SK-N-SH (cell line): Measurements from ENCODE around the gene RET. TPM values are rescaled to one million over a fixed set of nuclear protein-coding genes. Genes with fewer than 3 reads are reported as not detected.

Experiments used
- CTCF ChIA-PET: fragments of 300-600, 350-600 bp; formaldehyde crosslinking; extraction: SDS; loops from one replicate; lab custom pipeline; 2021; lab: Yijun Ruan, JAX
- POLR2A ChIA-PET: fragments of 350-600 bp; sonication (Branson Sonifier 250); formaldehyde crosslinking; extraction: SDS; loops from one replicate; lab custom pipeline; 2020; ENCODE audit warnings: antibody characterized with exemption, inconsistent platforms; lab: Yijun Ruan, JAX
- DNase-seq: peaks from one replicate; pipeline ENCODE4 v3.0.0; 2012
- H2AFZ ChIP-seq: fragments of 200-600 bp; sonication (generic); 2 replicates; pipeline ENCODE4 v1.8.1; 2016; ENCODE audit warnings: antibody characterized with exemption, mild to moderate bottlenecking, low read depth
- H3F3A ChIP-seq: fragments of 200-600 bp; sonication (generic); replicated peaks from 2 replicates; pipeline ENCODE3; 2016; ENCODE audit warnings: antibody characterized with exemption, mild to moderate bottlenecking; ENCODE audit not compliant: insufficient read depth
- H3K27ac ChIP-seq, 2 experiments: fragments of 200-500 bp in 1 of 2; fragments of 200-600 bp in 1 of 2; sonication (Bioruptor generic) in 1 of 2; sonication (generic), shearing (Covaris generic) in 1 of 2; 2 replicates each; pipeline versions ENCODE4 v1.5.1 to v1.6.1; 2014 to 2016; ENCODE audit warnings: low read depth in 2 of 2, inconsistent platforms in 1 of 2, low read length in 1 of 2, mild to moderate bottlenecking in 1 of 2, mixed read lengths in 1 of 2
- H3K27me3 ChIP-seq: fragments of 200-600 bp; sonication (generic), shearing (Covaris generic); 2 replicates; pipeline ENCODE4 v1.6.1; 2016; ENCODE audit warnings: mixed run types; ENCODE audit not compliant: insufficient read depth
- H3K36me3 ChIP-seq, 2 experiments: fragments of 200-500 bp in 1 of 2; fragments of 200-600 bp in 1 of 2; sonication (Bioruptor generic) in 1 of 2; sonication (generic) in 1 of 2; replicated peaks in 1 of 2; 2 replicates each; pipeline versions ENCODE3 to v1.5.1; 2014 to 2016; ENCODE audit warnings: low read length in 1 of 2, mild to moderate bottlenecking in 1 of 2; ENCODE audit not compliant: insufficient read depth in 2 of 2, control insufficient read depth in 1 of 2
- H3K4me1 ChIP-seq, 2 experiments: fragments of 200-500 bp in 1 of 2; fragments of 200-600 bp in 1 of 2; sonication (Bioruptor generic) in 1 of 2; sonication (generic), shearing (Covaris generic) in 1 of 2; 2 replicates each; pipeline versions ENCODE4 v1.5.1 to v1.6.1; 2014 to 2016; ENCODE audit warnings: low read depth in 1 of 2, low read length in 1 of 2, mixed run types in 1 of 2; ENCODE audit not compliant: insufficient read depth in 2 of 2, control insufficient read depth in 1 of 2
- H3K4me2 ChIP-seq: fragments of 200-600 bp; sonication (generic), shearing (Covaris generic); 2 replicates; pipeline ENCODE4 v1.6.1; 2017; ENCODE audit warnings: mixed run types
- H3K4me3 ChIP-seq, 2 experiments: fragments of 200-500 bp in 1 of 2; fragments of 200-600 bp in 1 of 2; sonication (Bioruptor generic) in 1 of 2; sonication (generic), shearing (Covaris generic) in 1 of 2; 2 replicates each; pipeline versions ENCODE4 v1.5.1 to v1.8.1; 2014 to 2016; ENCODE audit warnings: low read depth in 2 of 2, inconsistent platforms in 1 of 2, low read length in 1 of 2, mild to moderate bottlenecking in 1 of 2, mixed read lengths in 1 of 2, moderate library complexity in 1 of 2
- H3K79me2 ChIP-seq: fragments of 200-600 bp; sonication (generic); 2 replicates; pipeline ENCODE4 v1.8.1; 2017; ENCODE audit warnings: mild to moderate bottlenecking; ENCODE audit not compliant: insufficient read depth
- H3K9ac ChIP-seq: fragments of 200-600 bp; sonication (generic); 2 replicates; pipeline ENCODE4 v1.6.1; 2017; ENCODE audit warnings: mixed run types
- H3K9me2 ChIP-seq: fragments of 200-600 bp; sonication (generic); 2 replicates; pipeline ENCODE4 v1.6.1; 2017; ENCODE audit warnings: mixed run types
- H3K9me3 ChIP-seq: fragments of 200-600 bp; sonication (generic); 2 replicates; pipeline ENCODE4 v1.6.1; 2017; ENCODE audit warnings: mixed run types, mild to moderate bottlenecking, moderate library complexity
- H4K20me1 ChIP-seq: fragments of 200-600 bp; sonication (generic); 2 replicates; pipeline ENCODE4 v1.6.1; 2017; ENCODE audit warnings: mild to moderate bottlenecking, mixed run types; ENCODE audit not compliant: insufficient read depth
- CHD2 ChIP-seq: fragments of 150-350 bp; IDR thresholded peaks from 2 replicates; pipeline ENCODE4 v1.6.1; 2018; ENCODE audit warnings: low read length; ENCODE audit not compliant: partially characterized antibody
- ELF1 ChIP-seq: IDR thresholded peaks from 2 replicates; pipeline ENCODE4 v1.4.0; 2012
- EZH2phosphoT487 ChIP-seq: fragments of 200-600 bp; sonication (generic); IDR thresholded peaks from 2 replicates; pipeline ENCODE4 v1.6.1; 2017; ENCODE audit warnings: low read depth, mixed run types, mild to moderate bottlenecking, antibody characterized with exemption, moderate library complexity, borderline replicate concordance
- FOSL2 ChIP-seq: IDR thresholded peaks from 2 replicates; pipeline ENCODE4 v1.4.0; 2012; ENCODE audit warnings: low read depth, mild to moderate bottlenecking, moderate library complexity, borderline replicate concordance
- GATA2 ChIP-seq: sonication (generic); formaldehyde crosslinking; IDR thresholded peaks from 2 replicates; pipeline ENCODE4 v1.5.0; 2020; ENCODE audit warnings: mild to moderate bottlenecking, missing genetic modification reagents
- JUND ChIP-seq: IDR thresholded peaks from 2 replicates; pipeline ENCODE4 v1.4.0; 2012
- MEF2A ChIP-seq: IDR thresholded peaks from 2 replicates; pipeline ENCODE4 v1.4.0; 2012; ENCODE audit warnings: low read depth, borderline replicate concordance
- NFIC ChIP-seq: IDR thresholded peaks from 2 replicates; pipeline ENCODE4 v1.4.0; 2012; ENCODE audit warnings: borderline replicate concordance
- NRF1 ChIP-seq: IDR thresholded peaks from 2 replicates; pipeline ENCODE4 v1.6.1; 2012; ENCODE audit warnings: low read depth, mild to moderate bottlenecking, low read length
- PBX3 ChIP-seq: IDR thresholded peaks from 2 replicates; pipeline ENCODE4; 2012
- RAD21 ChIP-seq: IDR thresholded peaks from 2 replicates; pipeline ENCODE4 v1.6.1; 2012; ENCODE audit warnings: mild to moderate bottlenecking, low read length
- RCOR1 ChIP-seq: fragments of 150-350 bp; IDR thresholded peaks from 2 replicates; pipeline ENCODE4 v1.6.1; 2017; ENCODE audit warnings: antibody characterized with exemption, low read length
- RXRA ChIP-seq: IDR thresholded peaks from 2 replicates; pipeline ENCODE4 v1.4.0; 2012; ENCODE audit warnings: low read depth, mild to moderate bottlenecking, borderline replicate concordance
- TCF12 ChIP-seq: IDR thresholded peaks from 2 replicates; pipeline ENCODE4 v1.4.0; 2012
- TEAD4 ChIP-seq: IDR thresholded peaks from 2 replicates; pipeline ENCODE4 v1.4.0; 2012; ENCODE audit warnings: mild to moderate bottlenecking, borderline replicate concordance; ENCODE audit not compliant: insufficient read depth
- YY1 ChIP-seq: IDR thresholded peaks from 2 replicates; pipeline ENCODE4 v1.4.0; 2012; ENCODE audit warnings: low read depth, mild to moderate bottlenecking
- ZBTB33 ChIP-seq: IDR thresholded peaks from 2 replicates; pipeline ENCODE4 v1.4.0; 2012; ENCODE audit warnings: low read depth, borderline replicate concordance
- WGBS: methylation state at CpG from one replicate; pipeline ENCODE4 v1.1.6; 2017; ENCODE audit warnings: low lambda C conversion rate; 5-methylcytosine and 5-hydroxymethylcytosine counted together
- polyA plus RNA-seq, 3 experiments: library from polyadenylated mRNA; depleted of rRNA; stranded (reverse); fragments of >200 nt; gene quantifications; 2 replicates each; pipeline ENCODE4 v1.2.3, GENCODE V29; 2012
- TF ChIP-seq, protein P1 (sequence below): fragments of 150-350 bp; IDR thresholded peaks from 2 replicates; pipeline ENCODE4 v1.6.1; 2017; ENCODE audit warnings: antibody characterized with exemption, low read length, low read depth, borderline replicate concordance
- TF ChIP-seq, protein P2 (sequence below): IDR thresholded peaks from 2 replicates; pipeline ENCODE4 v1.4.0; 2012; ENCODE audit warnings: low read depth, borderline replicate concordance
- TF ChIP-seq, protein P3 (sequence below): fragments of 150-350 bp; IDR thresholded peaks from 2 replicates; pipeline ENCODE4 v1.6.1; 2016; ENCODE audit warnings: mild to moderate bottlenecking, low read depth, low read length

Gene RET
- polyA plus RNA-seq, 1 of the 3 experiments (the other 2 are of a cell fraction), result 3.2 TPM

- TF ChIP-seq PBX3 (no peak), ELF1 (no peak), TEAD4 (no peak), FOSL2 (no peak)
These were observed 39.7 kb downstream of the RET start (continued) for GRCh38 chr10:43116596-43116995.

- CTCF ChIA-PET, result interaction anchor here (1.3 kb wide), 1 partner anchor 11 kb away, joined by 3 read pairs; no protein-coding TSS in a partner anchor
- Histone ChIP-seq H3K27ac (no peak overlapping the region; a peak in 1 of 4 replicates), H3K4me2 (no peak overlapping the region), H3K9me3 (no peaks in the 10 kb centered on the region), H2AFZ (no peak overlapping the region), H3K27me3 (no peaks in the 10 kb centered on the region), H3K9ac (no peak overlapping the region), H3K4me3 (no peak overlapping the region), H3F3A (no peaks in the 10 kb centered on the region), H3K4me1 (peaks cover 0 to 6% of the 10 kb centered on the region in 2 experiments; a peak in 1 of 4 replicates), H3K9me2 (no peaks in the 10 kb centered on the region), H3K36me3 (peaks cover 0 to 7% of the 10 kb centered on the region in 2 experiments), H3K79me2 (no peaks in the 10 kb centered on the region), H4K20me1 (no peaks in the 10 kb centered on the region)
- POLR2A ChIA-PET, result interaction anchor here (0.7 kb wide), 1 partner anchor 182 kb away, joined by 3 read pairs; no protein-coding TSS in a partner anchor
- DNase-seq, result no peak
- WGBS, result 53% methylated on average over 4 of the region's 9 CpGs
- TF ChIP-seq TCF12 (no peak), NFIC (no peak), FOSL2 (no peak), JUND (no peak), YY1 (no peak), PBX3 (no peak), RAD21 (no peak), ZBTB33 (no peak), MEF2A (no peak), RXRA (no peak), CHD2 (no peak), ELF1 (no peak), EZH2phosphoT487 (no peak), RCOR1 (no peak), GATA2 (CRISPR knock-in tag) (no peak), NRF1 (no peak)
- TF ChIP-seq, protein P1, sequence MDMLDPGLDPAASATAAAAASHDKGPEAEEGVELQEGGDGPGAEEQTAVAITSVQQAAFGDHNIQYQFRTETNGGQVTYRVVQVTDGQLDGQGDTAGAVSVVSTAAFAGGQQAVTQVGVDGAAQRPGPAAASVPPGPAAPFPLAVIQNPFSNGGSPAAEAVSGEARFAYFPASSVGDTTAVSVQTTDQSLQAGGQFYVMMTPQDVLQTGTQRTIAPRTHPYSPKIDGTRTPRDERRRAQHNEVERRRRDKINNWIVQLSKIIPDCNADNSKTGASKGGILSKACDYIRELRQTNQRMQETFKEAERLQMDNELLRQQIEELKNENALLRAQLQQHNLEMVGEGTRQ, result no peak
- TF ChIP-seq, protein P2, sequence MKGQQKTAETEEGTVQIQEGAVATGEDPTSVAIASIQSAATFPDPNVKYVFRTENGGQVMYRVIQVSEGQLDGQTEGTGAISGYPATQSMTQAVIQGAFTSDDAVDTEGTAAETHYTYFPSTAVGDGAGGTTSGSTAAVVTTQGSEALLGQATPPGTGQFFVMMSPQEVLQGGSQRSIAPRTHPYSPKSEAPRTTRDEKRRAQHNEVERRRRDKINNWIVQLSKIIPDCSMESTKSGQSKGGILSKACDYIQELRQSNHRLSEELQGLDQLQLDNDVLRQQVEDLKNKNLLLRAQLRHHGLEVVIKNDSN, result no peak
- TF ChIP-seq, protein P3, sequence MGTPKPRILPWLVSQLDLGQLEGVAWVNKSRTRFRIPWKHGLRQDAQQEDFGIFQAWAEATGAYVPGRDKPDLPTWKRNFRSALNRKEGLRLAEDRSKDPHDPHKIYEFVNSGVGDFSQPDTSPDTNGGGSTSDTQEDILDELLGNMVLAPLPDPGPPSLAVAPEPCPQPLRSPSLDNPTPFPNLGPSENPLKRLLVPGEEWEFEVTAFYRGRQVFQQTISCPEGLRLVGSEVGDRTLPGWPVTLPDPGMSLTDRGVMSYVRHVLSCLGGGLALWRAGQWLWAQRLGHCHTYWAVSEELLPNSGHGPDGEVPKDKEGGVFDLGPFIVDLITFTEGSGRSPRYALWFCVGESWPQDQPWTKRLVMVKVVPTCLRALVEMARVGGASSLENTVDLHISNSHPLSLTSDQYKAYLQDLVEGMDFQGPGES, result no peak
These were observed 40.3 kb downstream of the RET start for GRCh38 chr10:43117031-43117776.
